ENCODE results near the gene TAF6. TPM values are rescaled to one million over a fixed set of nuclear protein-coding genes. Genes with fewer than 3 reads are reported as not detected.

TAF6 gene
- total and polyA plus RNA-seq, 8 donors = 43.5 to 69.2 (median 57.5) TPM

DNA sequence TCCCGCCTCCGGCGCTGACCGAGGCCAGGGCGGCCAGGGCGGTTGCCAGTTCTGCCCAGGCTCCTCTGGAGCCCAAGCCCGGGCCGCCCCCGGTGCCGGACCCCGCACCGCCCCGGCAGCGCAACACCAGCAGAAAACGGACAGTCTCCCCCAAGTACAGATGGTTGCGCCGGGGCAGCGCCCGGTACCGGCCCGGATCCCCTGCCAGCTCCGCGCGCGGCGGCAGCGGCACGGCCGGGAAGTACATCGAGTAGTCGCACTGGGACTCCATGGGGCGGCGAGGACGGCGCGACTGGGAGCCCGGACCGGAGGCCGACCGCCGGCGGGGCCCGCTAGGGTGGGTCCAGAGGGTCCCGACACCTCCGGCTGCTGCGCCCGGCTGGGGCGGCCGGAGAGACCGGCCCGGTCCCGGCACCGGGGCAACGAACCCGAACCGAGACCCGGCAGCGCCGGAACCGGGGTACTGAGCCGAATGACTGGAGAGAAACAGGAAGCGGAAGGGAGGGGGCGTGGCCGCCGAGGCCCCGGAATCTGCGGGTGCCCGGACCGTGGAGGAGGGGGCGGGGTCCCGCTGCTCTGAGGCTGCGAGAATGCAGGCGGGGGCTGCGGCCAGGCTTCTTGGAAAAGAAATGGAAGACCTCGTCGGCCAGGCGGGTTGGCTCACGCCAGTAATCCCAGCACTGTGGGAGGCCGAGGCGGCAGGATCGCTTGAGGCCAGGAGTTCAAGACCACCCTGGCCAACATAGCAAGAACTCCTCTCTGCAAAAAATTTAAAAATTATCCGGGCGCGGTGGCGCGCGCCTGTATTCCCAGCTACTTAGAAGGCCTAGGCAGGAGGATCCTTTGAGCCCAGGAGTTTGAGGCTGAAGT, 39.3 kb upstream of the TAF6 start, which contains the start of gene TRAPPC14:
TSS of gene TRAPPC14 (minus strand) at position 495 of the 870 bp plus-strand sequence. CDS start at position 271, 224 bp downstream.
- intact Hi-C loops (cut with DNase I) = no loop called here
- DNase-seq = peak; percentile 85 to 99 (median 93)
- Histone ChIP-seq H3K4me1 (peaks cover 13 to 52% of the 10 kb centered on the region in 2 donors), H3K9me3 (no peaks in the 10 kb centered on the region), H3K27ac (peak within 1 kb of the TSS; percentile 76 to 82), H3K27me3 (no peaks in the 10 kb centered on the region), H3K36me3 (peaks cover 0 to 34% of the 10 kb centered on the region in 2 donors), H3K4me3 (peak within 1 kb of the TSS; percentile 75 to 98)
- TF ChIP-seq, protein P1, sequence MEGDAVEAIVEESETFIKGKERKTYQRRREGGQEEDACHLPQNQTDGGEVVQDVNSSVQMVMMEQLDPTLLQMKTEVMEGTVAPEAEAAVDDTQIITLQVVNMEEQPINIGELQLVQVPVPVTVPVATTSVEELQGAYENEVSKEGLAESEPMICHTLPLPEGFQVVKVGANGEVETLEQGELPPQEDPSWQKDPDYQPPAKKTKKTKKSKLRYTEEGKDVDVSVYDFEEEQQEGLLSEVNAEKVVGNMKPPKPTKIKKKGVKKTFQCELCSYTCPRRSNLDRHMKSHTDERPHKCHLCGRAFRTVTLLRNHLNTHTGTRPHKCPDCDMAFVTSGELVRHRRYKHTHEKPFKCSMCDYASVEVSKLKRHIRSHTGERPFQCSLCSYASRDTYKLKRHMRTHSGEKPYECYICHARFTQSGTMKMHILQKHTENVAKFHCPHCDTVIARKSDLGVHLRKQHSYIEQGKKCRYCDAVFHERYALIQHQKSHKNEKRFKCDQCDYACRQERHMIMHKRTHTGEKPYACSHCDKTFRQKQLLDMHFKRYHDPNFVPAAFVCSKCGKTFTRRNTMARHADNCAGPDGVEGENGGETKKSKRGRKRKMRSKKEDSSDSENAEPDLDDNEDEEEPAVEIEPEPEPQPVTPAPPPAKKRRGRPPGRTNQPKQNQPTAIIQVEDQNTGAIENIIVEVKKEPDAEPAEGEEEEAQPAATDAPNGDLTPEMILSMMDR (IDR thresholded peaks at IDR 0.05) = no peak
- ATAC-seq = peak; percentile 95

DNA sequence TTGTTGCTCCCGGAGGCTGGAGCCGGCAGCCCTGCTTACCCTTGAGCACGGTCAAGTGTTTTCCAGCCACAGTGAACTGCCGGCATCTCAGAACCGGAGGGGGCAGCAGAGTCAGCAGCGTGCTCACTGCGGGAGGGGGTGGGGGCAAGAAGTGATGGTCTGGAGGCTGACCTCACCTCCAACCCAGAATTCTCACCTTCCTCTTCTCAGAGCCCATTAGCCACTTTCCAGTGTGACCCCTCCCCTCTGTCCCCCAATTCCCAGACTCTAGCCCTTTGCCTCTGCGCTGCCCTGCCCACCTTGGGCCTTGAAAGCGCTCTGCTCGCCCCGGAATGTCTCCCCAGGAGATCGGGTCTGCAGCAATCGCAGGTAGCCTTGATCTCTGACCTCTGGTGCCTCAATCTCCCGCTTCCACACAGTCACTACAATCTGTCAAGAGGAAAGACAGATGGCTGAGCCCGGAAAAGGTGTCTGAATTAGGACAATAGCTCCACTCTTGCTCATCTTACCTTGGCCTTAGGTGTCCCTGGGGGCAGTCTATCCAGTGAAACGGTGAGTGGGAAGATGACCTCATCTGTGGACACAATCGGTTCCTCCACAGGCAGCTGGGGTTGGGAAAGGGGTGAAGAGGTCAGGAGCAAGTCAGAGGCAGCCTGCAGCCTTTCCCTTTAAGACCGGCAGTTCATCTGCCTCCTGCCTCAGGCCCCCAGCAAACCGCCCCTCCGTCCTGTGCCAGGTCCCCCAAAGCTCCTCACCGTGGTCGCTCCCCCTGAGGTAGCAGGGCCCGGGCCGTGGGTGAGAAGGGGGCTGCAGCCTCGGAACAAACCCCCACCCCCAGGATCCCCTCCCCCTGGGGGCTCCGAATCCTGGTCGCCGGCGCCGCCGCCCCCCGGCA, 38.4 kb upstream of the TAF6 start:
- ATAC-seq (peak; percentile 38), DNase-seq (no peak)
- H3K27me3 ChIP-seq = no peaks in the 10 kb centered on the region
- TF ChIP-seq, protein P1 (IDR thresholded peaks at IDR 0.05) = no peak
- H3K27ac ChIP-seq = peak overlapping the region; percentile 76 to 82
- H3K36me3 ChIP-seq = peaks cover 0 to 43% of the 10 kb centered on the region in 2 donors
- intact Hi-C loops (cut with DNase I) = no loop called here
- peak overlapping the region; percentile 75 to 98 for H3K4me3 ChIP-seq
- H3K9me3 ChIP-seq = no peaks in the 10 kb centered on the region
- peaks cover 13 to 61% of the 10 kb centered on the region in 2 donors for H3K4me1 ChIP-seq

DNA sequence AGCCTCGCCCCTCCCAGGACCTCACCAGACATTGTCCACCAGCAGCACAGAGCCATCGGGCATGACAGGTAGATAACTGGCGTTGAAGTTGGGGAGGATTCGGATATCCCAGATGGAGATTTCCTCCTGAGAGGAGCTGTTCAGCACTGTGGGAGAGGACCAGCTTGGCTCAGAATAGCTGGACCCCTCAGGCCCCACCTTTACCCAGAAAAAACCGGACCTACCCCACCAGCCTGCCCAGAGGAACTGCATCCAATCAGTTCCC, 37.8 kb upstream of the TAF6 start:
- TF ChIP-seq, protein P1 (IDR thresholded peaks at IDR 0.05) = no peak
- DNase-seq (no peak), ATAC-seq (no peak)
- Histone ChIP-seq H3K9me3 (no peaks in the 10 kb centered on the region), H3K27ac (peak overlapping the region; percentile 2 to 82), H3K4me3 (peak overlapping the region in 1 of 2 donors; percentile 75), H3K36me3 (peaks cover 0 to 43% of the 10 kb centered on the region in 2 donors), H3K27me3 (no peaks in the 10 kb centered on the region), H3K4me1 (peaks cover 13 to 66% of the 10 kb centered on the region in 2 donors)
- intact Hi-C loops (cut with DNase I) = no loop called here

DNA sequence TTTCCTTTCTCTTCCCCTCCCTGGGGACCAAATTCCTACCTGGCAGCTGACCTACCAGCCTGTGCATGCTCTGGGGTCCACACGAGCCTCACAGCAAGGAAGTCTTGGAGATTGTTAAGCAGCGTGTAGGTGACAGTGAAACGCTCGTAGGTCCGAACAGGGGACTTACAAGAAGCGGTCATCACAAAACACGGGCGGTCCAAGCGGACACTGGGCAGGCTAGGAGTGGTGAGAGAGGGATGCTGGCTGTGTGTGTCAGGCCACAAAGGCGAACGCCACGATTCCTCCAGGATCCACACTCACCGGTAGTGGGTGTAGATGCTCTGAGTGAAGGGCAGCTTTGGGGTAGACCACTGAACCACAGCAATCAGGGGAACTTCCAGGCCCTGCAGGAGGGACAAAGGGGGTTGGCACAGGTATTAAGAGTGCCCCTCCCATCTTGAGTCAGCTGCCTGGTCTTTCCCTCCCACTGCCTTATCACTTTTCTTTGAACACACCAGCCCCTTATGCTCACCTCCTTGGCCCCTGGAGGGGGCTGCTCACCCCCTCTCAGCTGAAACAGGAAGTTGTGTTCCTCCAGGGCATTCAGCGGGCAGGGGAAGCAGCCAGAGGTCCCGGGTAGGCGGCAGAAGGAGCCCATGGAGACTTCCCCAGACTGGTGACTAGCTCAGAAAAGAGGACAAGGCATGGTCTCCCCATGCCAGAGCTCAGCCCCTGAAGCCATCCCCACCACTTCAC, 37.3 kb upstream of the TAF6 start:
- Histone ChIP-seq H3K4me3 (peak overlapping the region in 1 of 2 donors; percentile 75), H3K27me3 (no peaks in the 10 kb centered on the region), H3K27ac (peak overlapping the region in 1 of 2 donors; percentile 82), H3K9me3 (no peaks in the 10 kb centered on the region), H3K36me3 (peaks cover 0 to 46% of the 10 kb centered on the region in 2 donors), H3K4me1 (peaks cover 13 to 71% of the 10 kb centered on the region in 2 donors)
- DNase-seq (no peak), ATAC-seq (no peak)
- intact Hi-C loops (cut with DNase I) = no loop called here
- TF ChIP-seq, protein P1 (IDR thresholded peaks at IDR 0.05) = no peak
